ENCODE measurements around the gene SLC16A1. TPM values are rescaled to one million over a fixed set of nuclear protein-coding genes. Genes with fewer than 3 reads are reported as not detected.
"Not testable (repeated sequence)": the region's sequence is repeated elsewhere in the genome, so short reads cannot be mapped to it uniquely, and the experiment has no call there.

SLC16A1 gene
- total RNA-seq, 1 donor from 2014 or later: 144 TPM

GRCh38 chr1:112971006-112971405 lies 15.0 kb upstream of the SLC16A1 start:
- DNase-seq (ENCODE audit: low read depth, low spot score): no peak

GRCh38 chr1:112964347-112964746 lies 8.4 kb upstream of the SLC16A1 start:
- DNase-seq (ENCODE audit: low read depth, low spot score): no peak

GRCh38 chr1:112961072-112961471 lies 5.1 kb upstream of the SLC16A1 start:
- DNase-seq (ENCODE audit: low read depth, low spot score): no peak

GRCh38 chr1:112960384-112960783 lies 4.4 kb upstream of the SLC16A1 start:
- DNase-seq (ENCODE audit: low read depth, low spot score): no peak

- not testable (repeated sequence) for DNase-seq (ENCODE audit: low read depth, low spot score)
These were observed 2.2 kb upstream of the SLC16A1 start for GRCh38 chr1:112958236-112958635.

GRCh38 chr1:112957133-112957812 lies 1.3 kb upstream of the SLC16A1 start:
- no peak for DNase-seq (ENCODE audit: low read depth, low spot score)

- no peak for DNase-seq (ENCODE audit: low read depth, low spot score)
These were observed 642 bp upstream of the SLC16A1 start for GRCh38 chr1:112956544-112957132.

GRCh38 chr1:112954945-112955772 lies 837 bp downstream of the SLC16A1 start:
- no peak for DNase-seq (ENCODE audit: low read depth, low spot score)

GRCh38 chr1:112954017-112954650 lies 1.9 kb downstream of the SLC16A1 start:
- no peak for DNase-seq (ENCODE audit: low read depth, low spot score)

GRCh38 chr1:112950426-112950825 lies 5.6 kb downstream of the SLC16A1 start:
- no peak for DNase-seq (ENCODE audit: low read depth, low spot score)

- no peak for DNase-seq (ENCODE audit: low read depth, low spot score)
These were observed 9.3 kb downstream of the SLC16A1 start for GRCh38 chr1:112946683-112947082.

GRCh38 chr1:112939810-112940209 lies 16.2 kb downstream of the SLC16A1 start:
- no peak for DNase-seq (ENCODE audit: low read depth, low spot score)

- DNase-seq (ENCODE audit: low read depth, low spot score): no peak
These were observed 17.8 kb downstream of the SLC16A1 start for GRCh38 chr1:112938210-112938609.

- no peak for DNase-seq (ENCODE audit: low read depth, low spot score)
These were observed 18.5 kb downstream of the SLC16A1 start for GRCh38 chr1:112937495-112937894.

- no peak for DNase-seq (ENCODE audit: low read depth, low spot score)
These were observed 18.9 kb downstream of the SLC16A1 start for GRCh38 chr1:112937070-112937469.

GRCh38 chr1:112935461-112936111 lies 20.4 kb downstream of the SLC16A1 start:
- no peak for DNase-seq (ENCODE audit: low read depth, low spot score)

GRCh38 chr1:112934577-112934976 lies 21.4 kb downstream of the SLC16A1 start:
- DNase-seq (ENCODE audit: low read depth, low spot score): no peak

GRCh38 chr1:112933820-112934571 lies 22.0 kb downstream of the SLC16A1 start:
- no peak for DNase-seq (ENCODE audit: low read depth, low spot score)

- DNase-seq (ENCODE audit: low read depth, low spot score): no peak
These were observed 26.0 kb downstream of the SLC16A1 start for GRCh38 chr1:112929979-112930378.

GRCh38 chr1:112927462-112927990 lies 28.5 kb downstream of the SLC16A1 start:
- no peak for DNase-seq (ENCODE audit: low read depth, low spot score)

Measured in pulmonary artery endothelial cell (primary cell).